ENCODE results near the gene MARK2. TPM values are rescaled to one million over a fixed set of nuclear protein-coding genes. Genes with fewer than 3 reads are reported as not detected.

The MARK2 gene
- total RNA-seq, 4 donors from 2014 or later: 47.0 to 91.0 (median 62.2) TPM

GRCh38 chr11:63919267-63920125 lies 80.6 kb downstream of the MARK2 start:
- DNase-seq: no peak
- Histone ChIP-seq H3K4me3 (peak overlapping the region; percentile 11 to 61 (median 42)), H3K27me3 (peaks cover 0 to 17% (median 0%) of the 10 kb centered on the region in 4 donors), H3K4me1 (peaks cover 44 to 68% (median 51%) of the 10 kb centered on the region in 3 donors), H3K27ac (peak overlapping the region; percentile 28 to 88 (median 80)), H3K9me3 (no peaks in the 10 kb centered on the region), H3K36me3 (no peaks in the 10 kb centered on the region)
- intact Hi-C loops (cut with DNase I): no loop called here
- no peak for TF ChIP-seq POLR2A (IDR thresholded peaks at IDR 0.05)
- no peak for TF ChIP-seq CTCF (IDR thresholded peaks at IDR 0.05)
- WGBS, 2 donors: 21 to 82% methylated on average over 2 to 26 of the region's 41 CpGs

GRCh38 chr11:63920126-63920938 lies 81.4 kb downstream of the MARK2 start:
- no peak for DNase-seq
- Histone ChIP-seq H3K4me3 (peak overlapping the region in 1 of 4 donors; percentile 61), H3K36me3 (no peaks in the 10 kb centered on the region), H3K27me3 (peaks cover 0 to 14% (median 0%) of the 10 kb centered on the region in 4 donors), H3K9me3 (no peaks in the 10 kb centered on the region), H3K27ac (peak overlapping the region; percentile 28 to 88 (median 80)), H3K4me1 (peaks cover 44 to 64% (median 49%) of the 10 kb centered on the region in 3 donors)
- intact Hi-C loops (cut with DNase I): no loop called here
- WGBS, 2 donors: 80 to 100% methylated on average over 1 to 3 of the region's 22 CpGs
- TF ChIP-seq CTCF (IDR thresholded peaks at IDR 0.05) (no peak), POLR2A (IDR thresholded peaks at IDR 0.05) (no peak)

- TF ChIP-seq POLR2A (IDR thresholded peaks at IDR 0.05): no peak
- TF ChIP-seq CTCF (IDR thresholded peaks at IDR 0.05): peak in 3 of 6 experiments; percentile 22 to 32 (median 29)
- 50% methylated on average over 6 of the region's 14 CpGs; no CpG with 5 or more reads in 1 of the 2 donors for WGBS, 2 donors
- DNase-seq: no peak
- no peak overlapping the region for H3K4me3 ChIP-seq
- intact Hi-C loops (cut with DNase I): no loop called here
- peak overlapping the region in 3 of 4 donors; percentile 78 to 88 (median 83) for H3K27ac ChIP-seq
- no peaks in the 10 kb centered on the region for H3K9me3 ChIP-seq
- no peaks in the 10 kb centered on the region for H3K36me3 ChIP-seq
- H3K27me3 ChIP-seq: peaks cover 0 to 7% (median 0%) of the 10 kb centered on the region in 4 donors
- H3K4me1 ChIP-seq: peaks cover 41 to 57% (median 43%) of the 10 kb centered on the region in 3 donors
These were observed 82.1 kb downstream of the MARK2 start for GRCh38 chr11:63920939-63921417.

- WGBS, 2 donors: 57 to 64% methylated on average over 2 of the region's 2 CpGs
- TF ChIP-seq POLR2A (IDR thresholded peaks at IDR 0.05) (no peak), CTCF (IDR thresholded peaks at IDR 0.05) (no peak)
- H3K27ac ChIP-seq: no peak overlapping the region
- no peaks in the 10 kb centered on the region for H3K9me3 ChIP-seq
- no peaks in the 10 kb centered on the region for H3K36me3 ChIP-seq
- no peaks in the 10 kb centered on the region for H3K27me3 ChIP-seq
- H3K4me3 ChIP-seq: no peak overlapping the region
- DNase-seq: no peak
- intact Hi-C loops (cut with DNase I): no loop called here
- peaks cover 26 to 41% (median 27%) of the 10 kb centered on the region in 3 donors for H3K4me1 ChIP-seq
These were observed 83.8 kb downstream of the MARK2 start for GRCh38 chr11:63922673-63923192.

All from esophagus squamous epithelium (tissue), 5 donors.